Upper lobe of right lung (tissue), 1 donor: ENCODE results near the gene ASH1L. TPM values are rescaled to one million over a fixed set of nuclear protein-coding genes. Genes with fewer than 3 reads are reported as not detected.

Source experiments
- ATAC-seq: fragments of 200-7000 bp; cut with Tn5 transposase; one replicate; pipeline ENCODE4 v1.9.1; 2020; ENCODE audit warnings: mild to moderate bottlenecking, moderate library complexity
- DNase-seq: peaks from one replicate; pipeline ENCODE4 v3.0.0-alpha.2; 2020
- H3K27ac ChIP-seq: fragments of 200-600 bp; one replicate; pipeline ENCODE4 v1.8.0; 2022
- H3K27me3 ChIP-seq: fragments of 200-600 bp; one replicate; pipeline ENCODE4 v1.8.0; 2022; ENCODE audit warnings: mild to moderate bottlenecking
- H3K36me3 ChIP-seq: fragments of 200-600 bp; one replicate; pipeline ENCODE4 v1.8.0; 2022
- H3K4me1 ChIP-seq: fragments of 200-600 bp; one replicate; pipeline ENCODE4 v1.8.0; 2022
- H3K4me3 ChIP-seq: fragments of 200-600 bp; one replicate; pipeline ENCODE4 v1.8.0; 2022; ENCODE audit warnings: mild to moderate bottlenecking
- H3K9me3 ChIP-seq: fragments of 200-600 bp; one replicate; pipeline ENCODE4 v1.8.0; 2022
- intact Hi-C: fragments of 100-400 bp; cut with DNase I; formaldehyde crosslinking; loops from one replicate; pipeline ENCODE4 v1.11.0; 2022
- total RNA-seq: library from RNA; stranded (reverse); fragmentation: NEBNext Ultra II Directional; extraction: Animal tissue kit (Norgen Biotek cat#: 25700); gene quantifications from one replicate; pipeline ENCODE4 v1.2.1, GENCODE V29; 2021
- TF ChIP-seq, protein P1 (sequence below): fragments of 200-600 bp; IDR thresholded peaks from one replicate; pipeline ENCODE4 v1.8.0; 2022; ENCODE audit warnings: antibody characterized with exemption
- donor health status: DM: no; HTN: yes; CAD: no; lungs with severe emphysema.

Gene ASH1L
- total RNA-seq, 1 donor from 2014 or later: 56.6 TPM

DNA sequence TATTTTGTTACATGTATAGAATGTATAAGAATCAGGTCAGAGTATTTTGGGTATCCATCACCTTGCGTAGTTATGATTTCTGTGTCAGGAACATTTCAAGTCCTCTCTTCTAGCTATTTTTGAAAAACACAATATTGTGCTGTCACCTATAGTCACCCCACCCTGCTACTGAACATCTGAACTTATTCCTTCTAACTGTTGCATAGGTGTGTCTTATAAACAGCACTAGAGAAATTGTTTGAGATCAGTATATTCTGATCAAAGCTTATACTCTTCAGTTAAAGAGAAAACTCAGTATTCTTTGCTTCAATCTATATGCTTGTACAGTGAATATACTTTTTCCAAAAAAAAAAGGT is 96.0 kb downstream of the ASH1L start:
- no peaks in the 10 kb centered on the region for H3K27me3 ChIP-seq
- intact Hi-C loops: no loop called here
- no peaks in the 10 kb centered on the region for H3K9me3 ChIP-seq
- H3K36me3 ChIP-seq: peaks cover 9% of the 10 kb centered on the region
- no peak for DNase-seq
- TF ChIP-seq, protein P1, sequence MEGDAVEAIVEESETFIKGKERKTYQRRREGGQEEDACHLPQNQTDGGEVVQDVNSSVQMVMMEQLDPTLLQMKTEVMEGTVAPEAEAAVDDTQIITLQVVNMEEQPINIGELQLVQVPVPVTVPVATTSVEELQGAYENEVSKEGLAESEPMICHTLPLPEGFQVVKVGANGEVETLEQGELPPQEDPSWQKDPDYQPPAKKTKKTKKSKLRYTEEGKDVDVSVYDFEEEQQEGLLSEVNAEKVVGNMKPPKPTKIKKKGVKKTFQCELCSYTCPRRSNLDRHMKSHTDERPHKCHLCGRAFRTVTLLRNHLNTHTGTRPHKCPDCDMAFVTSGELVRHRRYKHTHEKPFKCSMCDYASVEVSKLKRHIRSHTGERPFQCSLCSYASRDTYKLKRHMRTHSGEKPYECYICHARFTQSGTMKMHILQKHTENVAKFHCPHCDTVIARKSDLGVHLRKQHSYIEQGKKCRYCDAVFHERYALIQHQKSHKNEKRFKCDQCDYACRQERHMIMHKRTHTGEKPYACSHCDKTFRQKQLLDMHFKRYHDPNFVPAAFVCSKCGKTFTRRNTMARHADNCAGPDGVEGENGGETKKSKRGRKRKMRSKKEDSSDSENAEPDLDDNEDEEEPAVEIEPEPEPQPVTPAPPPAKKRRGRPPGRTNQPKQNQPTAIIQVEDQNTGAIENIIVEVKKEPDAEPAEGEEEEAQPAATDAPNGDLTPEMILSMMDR: no peak
- H3K27ac ChIP-seq: no peak overlapping the region
- no peak for ATAC-seq
- H3K4me1 ChIP-seq: no peaks in the 10 kb centered on the region
- H3K4me3 ChIP-seq: no peak overlapping the region

- TF ChIP-seq, protein P1: no peak
- ATAC-seq (no peak), DNase-seq (no peak)
- H3K27ac ChIP-seq: no peak overlapping the region
- H3K27me3 ChIP-seq: no peaks in the 10 kb centered on the region
- intact Hi-C loops: no loop called here
- no peak overlapping the region for H3K4me3 ChIP-seq
- H3K9me3 ChIP-seq: no peaks in the 10 kb centered on the region
- peaks cover 20% of the 10 kb centered on the region for H3K36me3 ChIP-seq
- no peaks in the 10 kb centered on the region for H3K4me1 ChIP-seq
Measured at GRCh38 chr1:155463865-155464650, 98.5 kb downstream of the ASH1L start.

- TF ChIP-seq, protein P1: no peak
- ATAC-seq (no peak), DNase-seq (no peak)
- H3K27ac ChIP-seq: no peak overlapping the region
- intact Hi-C loops: no loop called here
- no peaks in the 10 kb centered on the region for H3K27me3 ChIP-seq
- H3K36me3 ChIP-seq: peaks cover 38% of the 10 kb centered on the region
- no peak overlapping the region for H3K4me3 ChIP-seq
- H3K4me1 ChIP-seq: no peaks in the 10 kb centered on the region
- no peaks in the 10 kb centered on the region for H3K9me3 ChIP-seq
Measured at GRCh38 chr1:155458111-155458510, 104.5 kb downstream of the ASH1L start.

GRCh38 chr1:155457266-155457665 is 105.3 kb downstream of the ASH1L start:
- no peak for DNase-seq
- intact Hi-C loops: no loop called here
- peaks cover 36% of the 10 kb centered on the region for H3K36me3 ChIP-seq
- no peak overlapping the region for H3K4me3 ChIP-seq
- no peaks in the 10 kb centered on the region for H3K27me3 ChIP-seq
- H3K27ac ChIP-seq: no peak overlapping the region
- no peaks in the 10 kb centered on the region for H3K9me3 ChIP-seq
- no peak for ATAC-seq
- H3K4me1 ChIP-seq: no peaks in the 10 kb centered on the region
- TF ChIP-seq, protein P1: no peak

DNA sequence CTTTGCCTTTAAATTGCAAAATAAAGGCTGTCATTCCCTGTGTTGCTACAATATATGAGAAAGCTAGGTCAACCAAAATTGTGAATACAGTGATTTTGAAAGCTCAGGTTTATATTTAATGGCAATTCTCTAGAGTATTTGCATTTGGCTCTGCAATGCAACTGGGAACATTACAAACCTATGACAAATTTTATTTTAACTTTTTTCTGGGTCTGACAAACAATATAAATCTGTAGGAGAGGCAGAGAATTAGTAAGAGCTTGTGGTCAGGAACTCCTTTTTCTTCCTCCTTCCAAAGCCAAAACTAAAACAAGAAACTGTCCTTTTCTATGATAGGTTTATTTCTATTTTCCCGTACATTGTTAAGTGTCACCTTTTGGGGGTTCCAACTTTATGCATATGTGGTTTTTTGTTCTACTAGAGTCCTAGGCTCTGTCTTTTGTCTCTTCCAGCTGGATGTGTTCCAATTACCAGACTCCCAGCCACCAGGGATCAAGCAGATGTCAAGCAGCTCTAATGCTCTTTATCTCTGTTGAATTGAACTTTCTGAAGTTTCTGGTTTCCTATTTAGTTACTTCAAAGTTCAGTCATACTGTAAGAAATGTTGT is 106.9 kb downstream of the ASH1L start:
- no peaks in the 10 kb centered on the region for H3K4me1 ChIP-seq
- H3K27ac ChIP-seq: no peak overlapping the region
- no peak overlapping the region for H3K4me3 ChIP-seq
- intact Hi-C loops: no loop called here
- H3K27me3 ChIP-seq: no peaks in the 10 kb centered on the region
- peaks cover 32% of the 10 kb centered on the region for H3K36me3 ChIP-seq
- ATAC-seq: no peak
- TF ChIP-seq, protein P1: no peak
- no peaks in the 10 kb centered on the region for H3K9me3 ChIP-seq
- DNase-seq: no peak
